T-helper 2 cell treated with Interferon-gamma antibody and Interleukin-4, amounts not matched to agents 100 ng/mL and 5 ng/mL, for 36 hours (primary cell): Measurements from ENCODE around the gene VASH1. TPM values are rescaled to one million over a fixed set of nuclear protein-coding genes. Genes with fewer than 3 reads are reported as not detected.
"Not testable (repeated sequence)": the region's sequence is repeated elsewhere in the genome, so short reads cannot be mapped to it uniquely, and the experiment has no call there.

Experiments
- intact Hi-C: fragments of 100-400 bp; cut with micrococcal nuclease; formaldehyde crosslinking; loops from one replicate; pipeline ENCODE4 v1.15.1; 2023
- total RNA-seq: library from RNA; stranded (reverse); gene quantifications from 2 replicates; pipeline ENCODE4 v1.2.3, GENCODE V29; 2022

The VASH1 gene
- total RNA-seq: 5.8 and 6.4 TPM in 2 replicates

- intact Hi-C loops: loop anchor here (2.0 to 5.0 kb wide), 3 partner anchors 336 to 609 kb away; partner anchors contain the start of genes CIPC, GSTZ1 and POMT2
Measured at GRCh38 chr14:76761136-76761959, at the start of gene VASH1. Gene VASH1 (plus strand): TSS chr14:76761468. CDS start chr14:76762822, 1,354 bp downstream.

- intact Hi-C loops: no loop called here
Measured at GRCh38 chr14:76713121-76713520, 48.1 kb upstream of the VASH1 start.

GRCh38 chr14:76714470-76714869, 46.8 kb upstream of the VASH1 start:
- intact Hi-C loops: no loop called here

GRCh38 chr14:76715101-76715500, 46.2 kb upstream of the VASH1 start:
- intact Hi-C loops: no loop called here

- intact Hi-C loops: no loop called here
Measured at GRCh38 chr14:76715511-76716081, 45.7 kb upstream of the VASH1 start.

- intact Hi-C loops: no loop called here
Measured at GRCh38 chr14:76716285-76716684, 45.0 kb upstream of the VASH1 start.

GRCh38 chr14:76717508-76718290, 43.6 kb upstream of the VASH1 start:
- intact Hi-C loops: no loop called here

- intact Hi-C loops: no loop called here
Measured at GRCh38 chr14:76718306-76719040, 42.8 kb upstream of the VASH1 start.

- intact Hi-C loops: no loop called here
Measured at GRCh38 chr14:76719666-76720065, 41.6 kb upstream of the VASH1 start.

GRCh38 chr14:76720382-76720813, 40.9 kb upstream of the VASH1 start:
- intact Hi-C loops: no loop called here

- intact Hi-C loops: not testable (repeated sequence)
Measured at GRCh38 chr14:76721506-76721905, 39.8 kb upstream of the VASH1 start.

- intact Hi-C loops: no loop called here
Measured at GRCh38 chr14:76724651-76725550, 36.4 kb upstream of the VASH1 start.

GRCh38 chr14:76726551-76726970, 34.7 kb upstream of the VASH1 start:
- intact Hi-C loops: no loop called here

- intact Hi-C loops: no loop called here
Measured at GRCh38 chr14:76727384-76727783, 33.9 kb upstream of the VASH1 start.

- intact Hi-C loops: no loop called here
Measured at GRCh38 chr14:76727901-76728300, 33.4 kb upstream of the VASH1 start.

- intact Hi-C loops: no loop called here
Measured at GRCh38 chr14:76729258-76729657, 32.0 kb upstream of the VASH1 start.

- intact Hi-C loops: no loop called here
Measured at GRCh38 chr14:76729953-76730505, 31.2 kb upstream of the VASH1 start.

GRCh38 chr14:76734501-76734900, 26.8 kb upstream of the VASH1 start:
- intact Hi-C loops: not testable (repeated sequence)

GRCh38 chr14:76736514-76736913, 24.8 kb upstream of the VASH1 start:
- intact Hi-C loops: no loop called here

- intact Hi-C loops: no loop called here
Measured at GRCh38 chr14:76741074-76741473, 20.2 kb upstream of the VASH1 start.
